ENCODE data around the gene GP1BB. TPM values are rescaled to one million over a fixed set of nuclear protein-coding genes. Genes with fewer than 3 reads are reported as not detected.

The GP1BB gene
- total RNA-seq, 1 experiment from 2014 or later, result 4.3 TPM

- Mint-ChIP-seq H3K4me3 (no peak overlapping the region), H3K36me3 (no peaks in the 10 kb centered on the region), H3K4me1 (peaks cover 6% of the 10 kb centered on the region), H3K27ac (no peak overlapping the region), H3K27me3 (ENCODE audit: low read depth) (peaks cover 51% of the 10 kb centered on the region), H3K9me3 (no peaks in the 10 kb centered on the region)
- CTCF ChIA-PET, result interaction anchor here (0.9 to 7.5 kb wide), 10 partner anchors 11 to 202 kb away, joined by 3 to 110 read pairs (median 4); partner anchors contain the start of gene GP1BB
- DNase-seq (ENCODE audit: low spot score), result no peak
- no peak for ATAC-seq
- POLR2A ChIA-PET, result no interaction called here
- TF ChIP-seq TP53 (CRISPR knock-in tag; IDR thresholded peaks at IDR 0.05) (no peak), FOXP1 (CRISPR knock-in tag; IDR thresholded peaks at IDR 0.05; ENCODE audit: borderline replicate concordance) (no peak)
These were observed 28.3 kb downstream of the GP1BB start for GRCh38 chr22:19751497-19752245.

- peaks cover 67% of the 10 kb centered on the region for H3K27me3 Mint-ChIP-seq (ENCODE audit: low read depth)
- H3K27ac Mint-ChIP-seq, result no peak overlapping the region
- peaks cover 13% of the 10 kb centered on the region for H3K4me1 Mint-ChIP-seq
- ChIA-PET POLR2A (no interaction called here), CTCF (interaction anchor here (0.6 to 7.5 kb wide), 15 partner anchors 8 to 399 kb away, joined by 3 to 110 read pairs (median 5); partner anchors contain the start of gene GP1BB)
- no peaks in the 10 kb centered on the region for H3K36me3 Mint-ChIP-seq
- TF ChIP-seq, protein P1, sequence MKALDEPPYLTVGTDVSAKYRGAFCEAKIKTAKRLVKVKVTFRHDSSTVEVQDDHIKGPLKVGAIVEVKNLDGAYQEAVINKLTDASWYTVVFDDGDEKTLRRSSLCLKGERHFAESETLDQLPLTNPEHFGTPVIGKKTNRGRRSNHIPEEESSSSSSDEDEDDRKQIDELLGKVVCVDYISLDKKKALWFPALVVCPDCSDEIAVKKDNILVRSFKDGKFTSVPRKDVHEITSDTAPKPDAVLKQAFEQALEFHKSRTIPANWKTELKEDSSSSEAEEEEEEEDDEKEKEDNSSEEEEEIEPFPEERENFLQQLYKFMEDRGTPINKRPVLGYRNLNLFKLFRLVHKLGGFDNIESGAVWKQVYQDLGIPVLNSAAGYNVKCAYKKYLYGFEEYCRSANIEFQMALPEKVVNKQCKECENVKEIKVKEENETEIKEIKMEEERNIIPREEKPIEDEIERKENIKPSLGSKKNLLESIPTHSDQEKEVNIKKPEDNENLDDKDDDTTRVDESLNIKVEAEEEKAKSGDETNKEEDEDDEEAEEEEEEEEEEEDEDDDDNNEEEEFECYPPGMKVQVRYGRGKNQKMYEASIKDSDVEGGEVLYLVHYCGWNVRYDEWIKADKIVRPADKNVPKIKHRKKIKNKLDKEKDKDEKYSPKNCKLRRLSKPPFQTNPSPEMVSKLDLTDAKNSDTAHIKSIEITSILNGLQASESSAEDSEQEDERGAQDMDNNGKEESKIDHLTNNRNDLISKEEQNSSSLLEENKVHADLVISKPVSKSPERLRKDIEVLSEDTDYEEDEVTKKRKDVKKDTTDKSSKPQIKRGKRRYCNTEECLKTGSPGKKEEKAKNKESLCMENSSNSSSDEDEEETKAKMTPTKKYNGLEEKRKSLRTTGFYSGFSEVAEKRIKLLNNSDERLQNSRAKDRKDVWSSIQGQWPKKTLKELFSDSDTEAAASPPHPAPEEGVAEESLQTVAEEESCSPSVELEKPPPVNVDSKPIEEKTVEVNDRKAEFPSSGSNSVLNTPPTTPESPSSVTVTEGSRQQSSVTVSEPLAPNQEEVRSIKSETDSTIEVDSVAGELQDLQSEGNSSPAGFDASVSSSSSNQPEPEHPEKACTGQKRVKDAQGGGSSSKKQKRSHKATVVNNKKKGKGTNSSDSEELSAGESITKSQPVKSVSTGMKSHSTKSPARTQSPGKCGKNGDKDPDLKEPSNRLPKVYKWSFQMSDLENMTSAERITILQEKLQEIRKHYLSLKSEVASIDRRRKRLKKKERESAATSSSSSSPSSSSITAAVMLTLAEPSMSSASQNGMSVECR (CRISPR knock-in tag; IDR thresholded peaks at IDR 0.05; ENCODE audit: borderline replicate concordance), result no peak
- TF ChIP-seq, protein P2, sequence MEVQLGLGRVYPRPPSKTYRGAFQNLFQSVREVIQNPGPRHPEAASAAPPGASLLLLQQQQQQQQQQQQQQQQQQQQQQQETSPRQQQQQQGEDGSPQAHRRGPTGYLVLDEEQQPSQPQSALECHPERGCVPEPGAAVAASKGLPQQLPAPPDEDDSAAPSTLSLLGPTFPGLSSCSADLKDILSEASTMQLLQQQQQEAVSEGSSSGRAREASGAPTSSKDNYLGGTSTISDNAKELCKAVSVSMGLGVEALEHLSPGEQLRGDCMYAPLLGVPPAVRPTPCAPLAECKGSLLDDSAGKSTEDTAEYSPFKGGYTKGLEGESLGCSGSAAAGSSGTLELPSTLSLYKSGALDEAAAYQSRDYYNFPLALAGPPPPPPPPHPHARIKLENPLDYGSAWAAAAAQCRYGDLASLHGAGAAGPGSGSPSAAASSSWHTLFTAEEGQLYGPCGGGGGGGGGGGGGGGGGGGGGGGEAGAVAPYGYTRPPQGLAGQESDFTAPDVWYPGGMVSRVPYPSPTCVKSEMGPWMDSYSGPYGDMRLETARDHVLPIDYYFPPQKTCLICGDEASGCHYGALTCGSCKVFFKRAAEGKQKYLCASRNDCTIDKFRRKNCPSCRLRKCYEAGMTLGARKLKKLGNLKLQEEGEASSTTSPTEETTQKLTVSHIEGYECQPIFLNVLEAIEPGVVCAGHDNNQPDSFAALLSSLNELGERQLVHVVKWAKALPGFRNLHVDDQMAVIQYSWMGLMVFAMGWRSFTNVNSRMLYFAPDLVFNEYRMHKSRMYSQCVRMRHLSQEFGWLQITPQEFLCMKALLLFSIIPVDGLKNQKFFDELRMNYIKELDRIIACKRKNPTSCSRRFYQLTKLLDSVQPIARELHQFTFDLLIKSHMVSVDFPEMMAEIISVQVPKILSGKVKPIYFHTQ (CRISPR knock-in tag; IDR thresholded peaks at IDR 0.05), result no peak
- TF ChIP-seq NFYB (CRISPR knock-in tag; conservative IDR thresholded peaks at IDR 0.05; ENCODE audit: low read depth) (no peak), JAZF1 (CRISPR knock-in tag; IDR thresholded peaks at IDR 0.05) (no peak), GRHL2 (CRISPR knock-in tag; IDR thresholded peaks at IDR 0.05; ENCODE audit: insufficient replicate concordance, severe bottlenecking) (no peak), FOXP1 (CRISPR knock-in tag; IDR thresholded peaks at IDR 0.05; ENCODE audit: borderline replicate concordance) (no peak), IRF2 (CRISPR knock-in tag; IDR thresholded peaks at IDR 0.05; ENCODE audit: borderline replicate concordance, low read depth) (no peak), OVOL2 (CRISPR knock-in tag; IDR thresholded peaks at IDR 0.05; ENCODE audit: borderline replicate concordance) (no peak), SP1 (CRISPR knock-in tag; conservative IDR thresholded peaks at IDR 0.05) (no peak), HMGA2 (CRISPR knock-in tag; IDR thresholded peaks at IDR 0.05) (no peak), ZBTB43 (CRISPR knock-in tag; IDR thresholded peaks at IDR 0.05) (no peak)
- TF ChIP-seq, protein P3, sequence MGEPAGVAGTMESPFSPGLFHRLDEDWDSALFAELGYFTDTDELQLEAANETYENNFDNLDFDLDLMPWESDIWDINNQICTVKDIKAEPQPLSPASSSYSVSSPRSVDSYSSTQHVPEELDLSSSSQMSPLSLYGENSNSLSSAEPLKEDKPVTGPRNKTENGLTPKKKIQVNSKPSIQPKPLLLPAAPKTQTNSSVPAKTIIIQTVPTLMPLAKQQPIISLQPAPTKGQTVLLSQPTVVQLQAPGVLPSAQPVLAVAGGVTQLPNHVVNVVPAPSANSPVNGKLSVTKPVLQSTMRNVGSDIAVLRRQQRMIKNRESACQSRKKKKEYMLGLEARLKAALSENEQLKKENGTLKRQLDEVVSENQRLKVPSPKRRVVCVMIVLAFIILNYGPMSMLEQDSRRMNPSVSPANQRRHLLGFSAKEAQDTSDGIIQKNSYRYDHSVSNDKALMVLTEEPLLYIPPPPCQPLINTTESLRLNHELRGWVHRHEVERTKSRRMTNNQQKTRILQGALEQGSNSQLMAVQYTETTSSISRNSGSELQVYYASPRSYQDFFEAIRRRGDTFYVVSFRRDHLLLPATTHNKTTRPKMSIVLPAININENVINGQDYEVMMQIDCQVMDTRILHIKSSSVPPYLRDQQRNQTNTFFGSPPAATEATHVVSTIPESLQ (CRISPR knock-in tag; IDR thresholded peaks at IDR 0.05), result no peak
- DNase-seq (ENCODE audit: low spot score) (peak; percentile 48), ATAC-seq (0 out of 2 replicates have a peak, but pooled peaks have one; percentile 8)
- no peak overlapping the region for H3K4me3 Mint-ChIP-seq
- H3K9me3 Mint-ChIP-seq, result no peaks in the 10 kb centered on the region
These were observed 29.9 kb downstream of the GP1BB start for GRCh38 chr22:19753090-19753842.

Data from WTC11 (cell line).